Measurements from ENCODE around the gene FAM3A.

- TF ChIP-seq ZNF280B (CRISPR knock-in tag; IDR thresholded peaks at IDR 0.05) (no peak), TBP (optimal IDR thresholded peaks at IDR 0.05; ENCODE audit: low read depth, low read length) (no peak)
These were observed 32.7 kb downstream of the FAM3A start for GRCh38 chrX:154483325-154483724.
